Measurements from ENCODE around the gene TMOD4.

Gene TMOD4

DNA sequence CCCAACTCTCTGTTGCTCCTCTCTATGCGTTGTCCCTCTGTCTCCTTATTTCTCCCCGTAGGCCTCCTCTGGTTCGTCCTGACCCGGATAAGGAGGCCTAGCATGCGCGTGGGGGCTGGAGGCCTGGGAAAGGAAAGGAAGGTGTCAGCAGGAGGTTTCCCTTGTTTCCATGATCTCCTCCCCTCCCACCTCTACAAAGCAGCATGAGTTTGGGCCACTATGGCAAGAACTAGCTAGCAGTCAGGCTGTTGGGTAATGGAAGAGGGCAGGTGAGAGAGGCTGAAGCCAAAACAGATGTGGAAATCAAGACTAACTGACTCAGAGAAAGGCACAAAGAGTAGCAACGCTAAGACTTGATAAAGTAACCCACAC, 28.7 kb downstream of the TMOD4 start:
- no peak for TF ChIP-seq EZH2phosphoT487 (conservative IDR thresholded peaks at IDR 0.05; ENCODE audit: low read length)
- TF ChIP-seq, protein P1, sequence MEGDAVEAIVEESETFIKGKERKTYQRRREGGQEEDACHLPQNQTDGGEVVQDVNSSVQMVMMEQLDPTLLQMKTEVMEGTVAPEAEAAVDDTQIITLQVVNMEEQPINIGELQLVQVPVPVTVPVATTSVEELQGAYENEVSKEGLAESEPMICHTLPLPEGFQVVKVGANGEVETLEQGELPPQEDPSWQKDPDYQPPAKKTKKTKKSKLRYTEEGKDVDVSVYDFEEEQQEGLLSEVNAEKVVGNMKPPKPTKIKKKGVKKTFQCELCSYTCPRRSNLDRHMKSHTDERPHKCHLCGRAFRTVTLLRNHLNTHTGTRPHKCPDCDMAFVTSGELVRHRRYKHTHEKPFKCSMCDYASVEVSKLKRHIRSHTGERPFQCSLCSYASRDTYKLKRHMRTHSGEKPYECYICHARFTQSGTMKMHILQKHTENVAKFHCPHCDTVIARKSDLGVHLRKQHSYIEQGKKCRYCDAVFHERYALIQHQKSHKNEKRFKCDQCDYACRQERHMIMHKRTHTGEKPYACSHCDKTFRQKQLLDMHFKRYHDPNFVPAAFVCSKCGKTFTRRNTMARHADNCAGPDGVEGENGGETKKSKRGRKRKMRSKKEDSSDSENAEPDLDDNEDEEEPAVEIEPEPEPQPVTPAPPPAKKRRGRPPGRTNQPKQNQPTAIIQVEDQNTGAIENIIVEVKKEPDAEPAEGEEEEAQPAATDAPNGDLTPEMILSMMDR (IDR thresholded peaks at IDR 0.05; ENCODE audit: insufficient read depth, low read length, poor library complexity, severe bottlenecking), result no peak
- no peaks in the 10 kb centered on the region for H3F3A ChIP-seq (ENCODE audit: insufficient read depth)
- H3K79me2 ChIP-seq (ENCODE audit: insufficient read depth, low read length), result no peaks in the 10 kb centered on the region
- no peak overlapping the region for H3K27ac ChIP-seq (ENCODE audit: low read depth, low read length)
- H3K4me2 ChIP-seq (ENCODE audit: low read depth, low read length, poor library complexity, severe bottlenecking), result peak overlapping the region; percentile 90
- peak overlapping the region; percentile 41 for H3K9ac ChIP-seq (ENCODE audit: low read length)
- no peaks in the 10 kb centered on the region for H3K36me3 ChIP-seq (ENCODE audit: low read length)
- no peaks in the 10 kb centered on the region for H4K20me1 ChIP-seq (ENCODE audit: low read depth, low read length)
- H3K4me3 ChIP-seq (ENCODE audit: insufficient read depth, low read length, poor library complexity, severe bottlenecking), result peak overlapping the region; percentile 81
- H2AFZ ChIP-seq (ENCODE audit: low read depth, low read length, severe bottlenecking), result peak overlapping the region; percentile 95
- H3K9me3 ChIP-seq (ENCODE audit: insufficient read depth, low read length), result no peaks in the 10 kb centered on the region
- H3K9me2 ChIP-seq (replicated peaks; ENCODE audit: insufficient read depth, low read length), result no peaks in the 10 kb centered on the region
- H3K27me3 ChIP-seq (ENCODE audit: low read length), result no peaks in the 10 kb centered on the region

DNA sequence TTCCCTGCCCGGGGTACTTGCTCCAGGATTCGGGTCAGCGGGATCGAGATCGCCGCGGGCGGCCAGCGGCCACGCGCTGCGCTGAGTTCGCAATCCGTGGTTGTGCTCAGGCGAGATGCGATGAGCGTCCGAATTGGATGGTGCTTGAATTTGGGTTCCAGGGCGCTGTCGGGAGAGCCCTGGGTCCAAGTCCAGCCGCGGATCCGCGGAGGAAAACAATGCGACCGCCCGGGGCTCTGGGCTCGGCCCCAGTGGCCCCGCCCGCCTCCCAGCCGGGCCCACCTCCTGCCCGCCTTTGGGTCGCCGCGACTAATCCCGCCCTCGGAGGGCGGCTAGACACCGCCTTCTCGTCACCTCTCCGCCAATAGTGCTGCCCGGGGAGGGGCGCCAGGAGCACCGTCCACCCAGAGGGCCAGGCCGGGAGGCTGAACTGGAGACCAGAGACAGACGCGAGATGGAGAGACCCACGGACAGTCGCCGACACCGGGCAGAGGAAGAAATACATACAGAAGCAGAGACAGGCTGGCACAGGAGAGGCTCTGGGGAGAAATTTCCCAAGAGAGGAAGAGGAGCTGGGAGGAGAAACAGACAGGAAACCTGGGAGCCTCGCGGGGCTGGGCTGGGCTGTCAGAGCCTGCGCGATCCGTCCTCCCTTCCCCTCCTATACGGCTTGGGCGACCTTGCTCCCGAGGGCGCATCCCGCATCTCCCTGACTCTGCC, 29.2 kb downstream of the TMOD4 start, which contains the start of gene SEMA6C:
Gene SEMA6C (minus strand): TSS at position 220 of the 720 bp plus-strand sequence. CDS start 4,010 bp downstream, outside the sequence.
- Histone ChIP-seq H3K9me2 (replicated peaks; ENCODE audit: insufficient read depth, low read length) (no peaks in the 10 kb centered on the region), H3K27ac (ENCODE audit: low read depth, low read length) (no peak within 1 kb of the TSS), H3K9me3 (ENCODE audit: insufficient read depth, low read length) (no peaks in the 10 kb centered on the region), H3F3A (ENCODE audit: insufficient read depth) (no peaks in the 10 kb centered on the region), H3K4me3 (ENCODE audit: insufficient read depth, low read length, poor library complexity, severe bottlenecking) (peak within 1 kb of the TSS; percentile 81), H3K79me2 (ENCODE audit: insufficient read depth, low read length) (no peaks in the 10 kb centered on the region), H3K9ac (ENCODE audit: low read length) (peak within 1 kb of the TSS; percentile 41), H4K20me1 (ENCODE audit: low read depth, low read length) (no peaks in the 10 kb centered on the region), H3K36me3 (ENCODE audit: low read length) (no peaks in the 10 kb centered on the region), H2AFZ (ENCODE audit: low read depth, low read length, severe bottlenecking) (peak within 1 kb of the TSS; percentile 95), H3K4me2 (ENCODE audit: low read depth, low read length, poor library complexity, severe bottlenecking) (peak within 1 kb of the TSS; percentile 90), H3K27me3 (ENCODE audit: low read length) (no peaks in the 10 kb centered on the region)
- TF ChIP-seq, protein P1 (IDR thresholded peaks at IDR 0.05; ENCODE audit: insufficient read depth, low read length, poor library complexity, severe bottlenecking), result no peak
- no peak for TF ChIP-seq EZH2phosphoT487 (conservative IDR thresholded peaks at IDR 0.05; ENCODE audit: low read length)

DNA sequence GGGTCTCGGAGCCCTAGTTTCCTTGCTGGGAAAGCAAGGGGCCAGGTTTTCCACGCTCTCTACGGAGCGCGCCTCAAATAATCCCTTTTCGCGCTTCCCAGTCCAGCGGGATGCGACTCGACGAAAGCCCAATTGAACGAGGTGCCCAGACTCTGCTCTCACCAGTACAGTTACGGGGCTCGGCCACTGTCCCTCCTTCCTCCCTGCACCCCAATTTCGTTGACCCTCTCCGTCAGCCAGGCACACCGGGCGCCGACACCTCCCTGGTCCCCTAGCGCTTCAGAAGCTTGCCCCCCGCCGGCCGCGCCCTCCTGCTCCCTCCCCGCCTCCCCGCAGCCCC, 29.7 kb downstream of the TMOD4 start:
- Histone ChIP-seq H3K9ac (ENCODE audit: low read length) (peak overlapping the region; percentile 41), H3K79me2 (ENCODE audit: insufficient read depth, low read length) (no peaks in the 10 kb centered on the region), H2AFZ (ENCODE audit: low read depth, low read length, severe bottlenecking) (peak overlapping the region; percentile 95), H3K4me2 (ENCODE audit: low read depth, low read length, poor library complexity, severe bottlenecking) (peak overlapping the region; percentile 90), H3K9me3 (ENCODE audit: insufficient read depth, low read length) (no peaks in the 10 kb centered on the region), H4K20me1 (ENCODE audit: low read depth, low read length) (no peaks in the 10 kb centered on the region), H3K9me2 (replicated peaks; ENCODE audit: insufficient read depth, low read length) (no peaks in the 10 kb centered on the region), H3K27ac (ENCODE audit: low read depth, low read length) (no peak overlapping the region), H3F3A (ENCODE audit: insufficient read depth) (no peaks in the 10 kb centered on the region), H3K4me3 (ENCODE audit: insufficient read depth, low read length, poor library complexity, severe bottlenecking) (peak overlapping the region; percentile 81), H3K36me3 (ENCODE audit: low read length) (no peaks in the 10 kb centered on the region), H3K27me3 (ENCODE audit: low read length) (no peaks in the 10 kb centered on the region)
- no peak for TF ChIP-seq EZH2phosphoT487 (conservative IDR thresholded peaks at IDR 0.05; ENCODE audit: low read length)
- TF ChIP-seq, protein P1 (IDR thresholded peaks at IDR 0.05; ENCODE audit: insufficient read depth, low read length, poor library complexity, severe bottlenecking), result no peak
